ENCODE measurements around the gene FBXO42.
"Not testable (repeated sequence)": the region's sequence is repeated elsewhere in the genome, so short reads cannot be mapped to it uniquely, and the experiment has no call there.

The FBXO42 gene

DNA sequence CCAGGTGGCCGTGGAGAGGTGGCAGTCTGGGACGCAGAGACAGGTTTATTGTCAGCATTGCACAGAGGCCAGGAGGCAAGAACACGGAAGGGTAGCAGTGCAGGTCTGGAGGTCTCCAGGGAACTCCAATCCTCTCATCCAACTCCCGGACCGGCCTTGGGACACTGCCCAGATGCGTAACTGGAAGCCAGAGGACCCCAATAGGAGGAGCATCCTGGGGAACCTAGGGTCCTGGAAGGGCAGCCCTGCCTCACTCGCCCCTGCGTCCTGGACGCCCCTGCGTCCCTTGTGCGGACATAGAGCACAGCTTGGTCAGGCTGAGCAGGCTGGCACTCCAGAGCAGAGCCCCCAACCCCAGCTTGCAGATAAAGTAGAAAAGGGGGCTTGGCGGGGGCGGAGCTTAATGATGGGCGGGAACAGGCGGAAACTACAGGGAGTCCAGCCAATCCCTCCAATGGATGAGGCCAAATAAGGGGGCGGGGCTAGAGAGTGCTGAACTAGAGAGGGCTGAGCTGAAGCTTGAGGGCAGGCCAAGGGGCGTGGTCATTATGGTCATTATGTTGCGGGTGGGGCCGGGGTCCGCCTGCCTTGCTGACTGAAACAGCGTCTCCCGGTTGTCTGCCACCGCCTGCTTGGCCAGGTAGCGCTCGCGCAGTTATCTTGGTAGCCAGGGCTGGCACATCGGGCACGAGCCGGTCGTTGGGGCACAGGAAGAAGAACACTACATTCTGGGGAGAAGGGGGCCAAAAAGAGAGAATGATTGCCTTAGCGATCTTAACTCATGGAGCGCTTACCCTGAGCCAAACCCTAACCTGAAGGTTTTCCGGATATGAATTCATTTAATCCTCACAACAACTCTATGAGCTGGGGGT lies 136.2 kb downstream of the FBXO42 start:
- DNase-seq: no peak

DNA sequence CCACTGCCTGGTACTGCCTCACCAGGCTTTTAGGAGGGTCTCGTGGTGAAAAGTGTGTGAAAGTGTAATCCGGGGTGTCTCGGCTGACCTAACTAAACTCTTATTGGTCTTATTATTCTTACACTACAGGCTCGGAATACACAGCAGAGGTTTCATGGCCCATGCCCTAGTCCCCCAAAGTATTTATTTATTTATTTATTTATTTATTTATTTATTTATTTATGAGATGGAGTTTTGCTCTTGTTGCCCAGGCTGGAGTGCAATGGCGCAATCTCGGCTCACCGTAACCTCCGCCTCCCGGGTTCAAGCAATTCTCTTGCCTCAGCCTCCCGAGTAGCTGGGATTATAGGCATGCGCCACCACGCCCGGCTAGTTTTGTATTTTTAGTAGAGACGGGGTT lies 137.0 kb downstream of the FBXO42 start:
- not testable (repeated sequence) for DNase-seq

DNA sequence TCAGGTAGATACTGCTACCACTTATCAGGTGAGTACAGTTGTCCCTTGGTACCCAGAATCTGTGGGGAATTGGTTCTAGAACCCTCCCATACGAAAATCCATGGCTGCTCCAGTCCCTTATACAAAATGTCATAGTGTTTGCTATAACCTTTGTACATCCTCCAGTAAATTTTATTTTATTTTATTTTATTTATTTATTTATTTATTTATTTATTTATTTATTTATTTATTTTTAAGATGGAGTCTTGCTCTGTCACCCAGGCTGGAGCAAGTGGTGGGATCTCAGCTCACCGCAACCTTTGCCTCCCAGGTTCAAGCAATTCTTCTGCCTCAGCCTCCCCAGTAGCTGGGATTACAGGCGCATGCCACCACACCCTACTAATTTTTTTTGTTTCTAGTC lies 138.7 kb downstream of the FBXO42 start:
- DNase-seq: not testable (repeated sequence)

DNA sequence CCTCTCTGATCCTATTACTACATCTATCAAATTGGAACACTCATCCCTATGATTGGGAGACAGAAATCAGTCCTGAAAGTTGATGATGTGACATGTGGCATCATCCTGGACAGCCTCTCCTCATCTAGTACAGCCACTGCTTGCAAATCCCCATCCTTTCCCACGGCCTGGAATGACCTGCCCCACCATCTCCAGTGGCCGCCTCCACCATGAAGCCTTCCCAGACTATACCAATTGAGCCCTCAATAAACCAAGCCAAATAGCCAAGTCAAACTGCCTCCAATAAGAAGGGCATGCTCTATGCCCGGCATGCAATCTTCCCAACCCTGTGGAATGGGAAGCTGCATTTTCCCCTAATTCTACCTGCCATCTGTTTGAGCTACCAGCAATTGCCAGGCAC lies 139.3 kb downstream of the FBXO42 start:
- DNase-seq: no peak

GRCh38 chr1:16212251-16212961 lies 139.9 kb downstream of the FBXO42 start, which contains the start of gene ARHGEF19:
Gene ARHGEF19 (minus strand): TSS chr1:16212652. CDS start chr1:16209054, 3,598 bp downstream.
- no peak for DNase-seq

DNA sequence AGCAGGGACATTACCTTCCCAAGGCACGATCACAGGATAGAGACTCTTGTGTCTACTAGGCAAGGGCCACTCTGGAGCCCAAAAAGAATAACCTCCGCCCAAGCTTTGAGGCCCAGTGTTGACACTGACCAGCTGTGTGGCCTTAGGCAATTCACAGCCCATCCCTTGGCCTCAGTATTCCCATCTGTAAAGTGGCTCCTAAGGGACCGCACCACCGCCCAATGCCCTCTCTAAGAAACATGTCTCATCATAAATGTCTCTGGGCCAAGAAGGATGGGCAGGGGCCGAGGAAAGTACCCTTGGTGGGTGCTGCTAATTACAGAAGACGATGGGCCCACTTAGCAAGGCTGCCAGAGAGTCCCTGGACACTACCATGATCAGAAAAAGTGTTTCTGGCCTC lies 140.5 kb downstream of the FBXO42 start:
- DNase-seq: no peak

DNA sequence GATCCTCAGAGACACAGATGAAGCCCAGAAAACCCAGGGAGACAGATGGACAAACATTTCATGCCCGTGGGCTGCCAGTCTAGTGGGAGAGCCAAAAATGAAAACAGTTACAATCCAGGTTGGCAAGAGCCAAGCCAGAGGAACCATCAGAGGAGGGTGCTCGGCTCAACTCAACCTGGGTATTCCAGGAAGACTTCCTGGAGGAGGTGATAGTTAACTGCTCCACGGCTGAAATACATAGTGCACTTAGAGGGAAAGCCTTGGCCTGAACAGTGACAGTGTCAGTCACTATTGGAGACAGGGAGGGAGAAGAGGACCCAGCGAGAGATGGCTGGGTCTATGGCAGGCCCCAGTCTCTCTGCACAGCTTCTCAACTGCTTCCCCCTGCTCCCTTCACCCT lies 141.7 kb downstream of the FBXO42 start:
- no peak for DNase-seq

GRCh38 chr1:16209847-16210407 lies 142.4 kb downstream of the FBXO42 start:
- DNase-seq: no peak

GRCh38 chr1:16209132-16209846 lies 143.0 kb downstream of the FBXO42 start:
- no peak for DNase-seq

DNA sequence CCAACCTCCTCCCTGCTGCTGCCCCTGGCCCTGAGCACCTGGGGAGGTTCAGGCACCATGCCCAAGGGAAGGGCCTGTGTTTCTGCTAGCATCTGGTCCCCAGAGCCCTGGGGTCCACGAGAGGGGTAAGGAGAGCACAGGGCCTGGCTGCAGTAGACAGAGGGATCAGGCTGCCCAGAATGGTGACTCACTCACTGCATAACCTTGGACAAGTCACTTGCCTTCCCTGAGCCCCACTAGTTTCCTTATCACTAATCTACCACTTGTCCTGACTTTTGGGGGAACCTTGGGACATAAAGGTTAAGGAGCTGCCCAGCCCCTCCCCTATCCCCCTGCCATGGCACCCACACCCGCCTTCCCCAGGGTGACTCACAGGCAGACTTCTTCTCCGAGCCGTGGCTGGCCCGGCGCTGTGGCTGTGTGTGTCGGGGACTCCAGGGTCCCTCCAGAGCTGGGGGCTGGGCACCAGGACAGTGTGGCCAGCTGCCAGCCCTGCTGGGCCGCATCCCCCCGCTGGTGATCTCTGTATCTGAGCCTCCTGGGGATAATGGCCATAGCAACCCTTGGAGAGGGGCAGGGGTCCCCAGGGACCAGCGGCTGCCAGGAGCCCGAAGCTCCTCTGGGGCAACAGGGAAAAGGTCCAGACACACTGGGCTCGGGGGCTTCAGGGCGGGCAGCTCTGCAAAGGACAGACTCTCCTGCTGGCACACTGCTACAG lies 143.9 kb downstream of the FBXO42 start:
- no peak for DNase-seq

GRCh38 chr1:16207318-16208269 lies 144.7 kb downstream of the FBXO42 start:
- DNase-seq: no peak

- DNase-seq: peak; percentile 91
Observed at GRCh38 chr1:16206547-16207317, 145.5 kb downstream of the FBXO42 start.

- DNase-seq: no peak
Observed at GRCh38 chr1:16205891-16206546, 146.3 kb downstream of the FBXO42 start.

DNA sequence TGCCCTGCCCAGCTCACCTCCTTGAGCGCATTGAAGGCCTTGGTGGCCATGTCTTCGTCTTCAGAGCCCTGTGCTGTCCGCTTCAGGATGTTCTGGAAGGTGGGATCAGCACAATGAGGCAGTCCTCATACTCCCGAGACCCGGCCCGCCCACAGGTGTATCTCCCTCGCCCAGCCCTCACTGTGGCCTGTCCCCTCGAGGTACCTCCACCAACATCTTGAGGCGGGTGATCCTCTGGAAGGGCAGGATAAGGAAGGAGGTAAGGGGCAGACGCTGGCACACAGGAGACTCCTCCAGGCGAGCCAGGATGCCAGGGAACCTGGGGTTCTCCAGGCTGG lies 147.0 kb downstream of the FBXO42 start:
- DNase-seq: no peak

DNA sequence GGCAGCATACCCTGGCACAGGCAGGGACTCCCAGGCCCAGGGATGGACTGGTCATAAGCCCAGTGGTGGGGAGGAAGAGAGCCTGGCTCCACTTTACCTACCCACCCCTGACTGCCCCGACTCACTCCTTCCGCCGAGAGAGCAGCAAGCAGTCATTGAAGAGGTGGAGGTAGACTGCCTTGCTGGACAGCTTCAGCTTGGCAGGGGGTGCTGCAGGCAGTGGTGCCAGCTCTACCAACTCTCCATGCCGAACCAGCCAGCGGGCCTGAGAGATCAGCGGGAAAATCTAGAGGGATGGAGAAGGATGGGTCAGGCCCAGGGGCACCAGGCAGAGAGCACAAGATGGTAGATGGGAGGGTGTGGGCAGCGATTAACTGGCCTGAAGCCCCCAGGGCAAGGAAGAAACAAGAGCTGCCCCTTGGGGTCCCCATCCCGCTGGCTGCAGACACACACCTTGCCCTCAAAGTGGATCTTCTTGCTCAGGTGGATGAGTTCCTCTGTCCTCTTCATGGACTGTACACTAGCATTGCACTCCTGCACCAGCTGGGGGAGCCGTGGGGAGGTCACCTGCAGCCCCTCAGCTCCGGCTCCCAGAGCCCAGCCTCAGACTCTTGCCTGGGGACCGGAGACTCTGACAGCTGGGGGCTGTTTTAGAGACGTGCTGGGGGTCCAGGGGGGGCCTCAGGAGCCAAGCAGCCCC lies 147.5 kb downstream of the FBXO42 start:
- no peak for DNase-seq

DNA sequence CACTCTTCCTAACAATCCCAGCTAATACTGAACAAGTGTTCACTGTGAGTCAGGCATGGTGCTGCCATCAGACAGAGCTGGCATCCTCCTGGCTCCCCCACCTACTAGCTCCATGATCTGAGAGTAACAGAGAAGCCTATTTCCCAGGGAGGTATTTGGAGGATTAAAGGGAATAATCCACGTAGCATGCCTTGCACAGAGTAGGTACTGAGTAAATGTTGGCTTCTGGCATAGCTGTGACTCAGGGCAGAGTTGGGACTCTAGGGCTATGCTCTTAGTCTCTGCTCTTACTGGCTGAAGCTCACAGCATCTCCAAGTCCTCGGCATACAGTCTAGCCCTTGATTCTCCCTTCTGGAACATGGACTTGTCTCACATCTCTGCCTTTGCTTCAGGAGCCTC lies 148.1 kb downstream of the FBXO42 start:
- no peak for DNase-seq

- DNase-seq: no peak
Observed at GRCh38 chr1:16203550-16203949, 148.7 kb downstream of the FBXO42 start.

DNA sequence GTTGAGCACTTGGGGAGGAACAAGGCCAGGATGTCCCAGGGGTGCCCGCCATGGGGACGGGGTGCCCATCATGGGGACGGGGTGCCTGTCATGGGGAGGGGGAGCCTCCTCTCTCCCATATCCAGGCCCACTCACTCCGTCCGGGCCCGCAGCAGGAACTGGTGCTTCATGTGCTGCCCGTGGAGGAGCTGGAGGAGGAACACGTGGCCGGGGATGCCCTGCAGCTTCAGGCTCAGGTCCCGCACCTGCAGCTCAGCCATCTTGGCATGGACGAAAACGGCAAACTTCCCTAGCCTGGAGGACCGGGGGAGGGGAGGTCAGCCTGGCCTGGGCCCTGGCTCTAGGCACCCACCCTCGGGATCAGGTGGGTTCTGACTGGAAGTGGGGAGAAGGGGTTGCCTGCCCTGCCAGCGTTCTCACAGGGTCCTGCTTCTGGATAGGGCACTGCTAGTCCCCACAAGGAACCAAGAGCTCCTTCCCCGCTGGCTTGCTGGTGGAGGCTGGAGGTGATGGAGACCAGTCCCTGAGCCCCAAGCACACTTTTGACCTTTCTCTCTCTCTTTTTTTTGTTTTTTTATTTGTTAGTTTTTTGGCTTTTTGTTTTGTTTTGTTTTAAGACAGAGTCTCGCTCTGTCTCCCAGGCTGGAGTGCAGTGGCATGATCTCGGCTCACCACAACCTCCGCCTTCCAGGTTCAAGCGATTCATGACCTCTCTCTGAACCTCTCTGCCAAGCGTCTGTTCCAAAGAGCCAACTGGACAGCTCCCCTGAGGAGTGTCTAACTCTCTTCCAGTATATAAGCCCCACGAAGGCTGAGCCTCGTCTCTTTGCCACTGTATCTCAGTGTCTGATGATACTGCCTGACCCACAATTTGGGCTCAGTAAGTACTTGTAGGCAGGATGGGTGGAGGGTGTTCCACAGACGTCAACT lies 149.7 kb downstream of the FBXO42 start:
- no peak for DNase-seq
